ENCODE data around the gene TMPRSS11E. TPM values are rescaled to one million over a fixed set of nuclear protein-coding genes. Genes with fewer than 3 reads are reported as not detected.

TMPRSS11E gene
- total RNA-seq, 1 experiment from 2014 or later: 0.40 TPM

Other genes with a start within 250 kb of the TMPRSS11E start
- not detected in 2 replicates for gene TMPRSS11B, start 201.8 kb upstream of the TMPRSS11E start, total RNA-seq (2014; rRNA removed)
- 35.5 and 44.4 TPM in 2 replicates for gene YTHDC1, start 97.4 kb upstream of the TMPRSS11E start, total RNA-seq (2014; rRNA removed)
- gene UGT2B17, start 128.9 kb downstream of the TMPRSS11E start, total RNA-seq (2014; rRNA removed): not detected in 2 replicates
- not detected in 2 replicates for gene UGT2B15, start 223.2 kb downstream of the TMPRSS11E start, total RNA-seq (2014; rRNA removed)

Data from LHCN-M2 (cell line).